GM04503 (cell line): ENCODE data around the gene MAST4.
"Not testable (repeated sequence)": the region's sequence is repeated elsewhere in the genome, so short reads cannot be mapped to it uniquely, and the experiment has no call there.

Experiments used
- DNase-seq: peaks from one replicate; pipeline ENCODE4 v3.0.0-alpha.2; 2012; ENCODE audit warnings: low read depth

Gene MAST4

DNA sequence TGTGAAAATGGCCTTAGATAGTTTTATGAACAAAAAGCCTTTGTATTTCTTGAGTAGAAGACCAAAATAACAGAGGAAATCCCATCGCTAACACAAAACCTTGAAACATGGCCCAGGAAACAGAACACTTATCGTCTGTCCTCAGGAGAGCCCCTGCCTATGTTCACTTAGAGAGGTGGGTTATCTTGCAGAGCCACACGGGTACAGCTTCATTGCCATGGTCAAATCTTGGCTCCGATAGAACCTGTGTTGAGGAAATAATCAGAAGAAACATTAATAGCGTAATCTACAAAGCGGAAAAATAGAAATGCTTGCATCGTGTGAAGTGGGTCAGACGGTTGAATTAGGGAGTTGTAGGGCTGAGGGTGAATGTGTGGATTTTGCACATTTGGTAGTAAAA is 216.1 kb downstream of the MAST4 start:
- DNase-seq: no peak

DNA sequence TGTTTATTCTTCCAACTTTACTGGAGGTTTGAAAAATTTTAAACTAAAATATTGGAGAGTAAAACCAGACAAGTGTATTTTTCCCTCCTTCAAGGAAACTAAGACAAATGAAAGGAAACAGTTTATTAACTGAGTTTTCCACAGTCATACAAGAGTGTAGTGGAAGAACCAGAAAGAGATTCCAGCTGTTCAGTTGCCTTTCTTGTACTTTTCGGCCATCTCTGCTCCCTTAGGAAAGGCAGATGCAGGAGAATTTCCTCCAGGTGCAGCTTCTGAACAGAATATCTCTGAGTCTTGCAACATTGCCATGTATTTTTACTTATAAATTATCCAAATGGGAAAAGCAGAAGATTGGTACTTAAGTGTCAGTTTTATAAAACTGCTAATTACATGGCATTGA is 217.1 kb downstream of the MAST4 start:
- DNase-seq: no peak

DNA sequence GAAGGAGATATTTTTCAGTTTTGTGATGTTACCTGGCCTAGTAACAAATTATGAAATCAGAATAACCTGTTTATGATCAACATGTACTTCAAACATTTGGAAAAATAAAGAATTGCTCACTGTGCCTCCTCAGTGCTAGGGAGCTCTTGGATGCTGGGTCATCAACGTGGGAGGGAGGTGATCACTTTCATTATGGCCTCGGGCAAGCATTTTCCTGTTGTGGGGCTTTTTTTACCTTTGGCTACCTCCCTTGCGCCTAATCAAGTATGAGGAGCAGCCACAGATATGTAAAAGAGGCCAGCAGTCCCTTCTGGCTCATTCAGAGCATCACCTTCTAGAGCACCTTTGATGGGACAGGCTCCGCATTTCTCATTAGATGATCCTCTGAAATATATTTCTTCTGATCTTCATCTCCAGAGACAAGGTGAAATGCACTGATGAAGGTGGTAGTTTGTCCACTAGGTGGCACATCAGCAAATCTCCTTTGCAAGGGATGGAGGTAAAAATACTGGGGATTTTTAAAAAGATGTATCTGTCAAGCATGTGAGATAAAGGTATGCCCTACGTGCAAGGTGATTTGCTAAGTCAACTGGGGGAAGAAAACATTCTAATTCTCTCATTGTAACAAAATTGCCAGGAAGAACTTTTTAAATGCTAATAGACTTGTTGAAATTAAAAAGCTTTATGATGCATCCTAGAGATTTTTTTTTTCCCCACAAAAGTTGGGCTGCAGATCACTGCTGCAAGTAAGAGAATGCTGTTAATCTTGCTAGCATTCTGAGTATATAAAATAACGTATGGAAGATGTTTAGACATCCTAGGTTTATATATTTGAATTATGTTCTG is 218.2 kb downstream of the MAST4 start:
- no peak for DNase-seq

- DNase-seq: no peak
Measured at GRCh38 chr5:66818304-66818934, 222.2 kb downstream of the MAST4 start.

GRCh38 chr5:66818935-66819328 is 222.7 kb downstream of the MAST4 start:
- DNase-seq: no peak

- no peak for DNase-seq
Measured at GRCh38 chr5:66820630-66821207, 224.5 kb downstream of the MAST4 start.

DNA sequence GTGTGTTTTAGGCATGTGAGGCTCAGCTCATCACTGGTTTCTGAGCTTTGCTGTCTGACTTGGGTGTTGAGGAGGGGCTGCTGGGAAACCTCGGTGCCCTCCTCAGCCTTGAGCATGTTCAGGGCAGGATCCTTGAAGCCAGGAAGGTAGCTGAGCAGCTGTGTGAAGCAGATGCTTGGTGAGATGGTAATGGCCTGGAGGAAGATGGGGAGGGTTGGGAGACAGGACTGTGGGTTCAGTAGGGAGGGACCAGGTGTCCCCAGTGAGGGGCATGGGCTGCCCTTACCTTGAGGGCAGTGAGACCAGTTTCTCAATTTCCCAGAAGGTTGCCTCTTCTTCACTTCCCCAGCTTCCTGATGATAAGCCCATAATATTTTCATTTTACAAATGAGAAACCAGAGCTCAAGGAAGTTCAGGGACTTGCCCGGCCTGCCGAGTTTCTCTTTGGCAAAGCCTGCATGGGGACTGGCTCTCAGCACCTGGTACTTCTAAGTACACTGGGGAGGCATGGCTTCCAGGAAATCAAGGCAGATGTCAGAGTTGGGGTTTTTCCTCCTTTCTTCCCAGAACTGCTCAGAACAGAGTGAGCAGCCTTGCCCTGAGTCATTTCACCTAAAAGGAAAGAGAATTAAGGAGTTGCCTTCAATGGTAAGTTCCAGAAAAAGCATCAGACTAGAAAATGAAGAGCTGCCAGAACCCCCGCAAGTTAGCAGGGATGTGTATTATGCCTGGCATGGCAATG is 225.7 kb downstream of the MAST4 start:
- DNase-seq: no peak

GRCh38 chr5:66822906-66823305 is 226.7 kb downstream of the MAST4 start:
- not testable (repeated sequence) for DNase-seq

- no peak for DNase-seq
Measured at GRCh38 chr5:66824476-66824875, 228.3 kb downstream of the MAST4 start.

DNA sequence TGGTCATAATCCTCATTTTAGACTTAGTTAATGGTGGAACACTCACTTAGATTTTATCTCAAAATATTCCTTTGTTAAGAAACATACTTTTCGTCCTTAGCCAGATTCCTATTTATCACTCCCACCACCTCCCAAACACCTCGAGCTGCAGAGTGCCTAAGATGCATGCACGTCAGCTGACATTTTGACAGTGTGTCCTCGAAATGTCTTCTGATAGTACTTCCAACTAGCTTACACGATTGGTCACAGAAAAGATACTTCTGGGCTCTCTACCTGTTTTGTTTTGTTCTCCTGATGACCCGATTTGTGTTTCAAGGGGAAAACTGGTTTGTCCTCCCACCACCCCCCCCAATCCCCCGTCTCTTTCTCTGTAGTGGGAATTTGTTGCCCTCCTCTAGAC is 230.1 kb downstream of the MAST4 start:
- DNase-seq: no peak

- DNase-seq: no peak
Measured at GRCh38 chr5:66826696-66827095, 230.5 kb downstream of the MAST4 start.

DNA sequence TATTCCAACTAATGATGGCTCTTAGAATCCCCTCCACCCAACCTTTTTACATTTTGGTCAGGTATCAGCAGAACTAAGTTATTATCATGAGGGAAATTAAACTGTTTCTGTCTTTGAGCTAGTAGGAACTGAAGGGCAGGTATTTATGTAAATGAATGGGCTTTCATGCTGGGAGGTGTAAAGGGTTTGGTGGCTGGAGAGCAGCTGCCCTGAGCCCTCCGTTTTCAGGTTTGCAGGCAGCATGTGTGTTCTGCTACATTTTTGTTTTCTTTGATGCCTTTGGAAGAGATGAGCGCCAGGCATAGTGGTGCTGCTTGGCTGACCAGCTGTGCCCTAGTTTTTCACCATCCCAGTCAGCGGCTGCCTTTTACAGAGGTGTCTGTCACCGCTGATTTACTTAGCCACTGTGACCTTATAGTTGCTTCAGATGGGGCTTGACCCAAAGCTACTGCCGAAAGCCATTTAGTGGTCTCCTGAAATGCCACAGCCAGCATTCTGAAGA is 231.9 kb downstream of the MAST4 start:
- no peak for DNase-seq

GRCh38 chr5:66828548-66829357 is 232.6 kb downstream of the MAST4 start:
- no peak for DNase-seq

DNA sequence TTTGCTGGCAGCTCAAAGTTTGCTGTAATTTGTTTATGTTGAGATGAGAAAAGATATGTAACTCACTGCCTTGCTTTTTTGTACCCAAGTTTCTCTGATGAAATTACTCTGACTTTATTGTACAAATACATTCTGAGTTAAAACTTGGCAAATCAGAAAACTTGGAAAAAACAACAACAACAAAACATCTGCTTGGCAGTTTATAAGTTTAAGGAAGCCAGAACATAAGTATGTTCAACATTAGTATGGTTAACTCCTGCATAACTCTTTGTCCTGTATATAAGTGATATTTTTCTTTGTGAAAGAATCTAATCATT is 233.1 kb downstream of the MAST4 start:
- DNase-seq: no peak

DNA sequence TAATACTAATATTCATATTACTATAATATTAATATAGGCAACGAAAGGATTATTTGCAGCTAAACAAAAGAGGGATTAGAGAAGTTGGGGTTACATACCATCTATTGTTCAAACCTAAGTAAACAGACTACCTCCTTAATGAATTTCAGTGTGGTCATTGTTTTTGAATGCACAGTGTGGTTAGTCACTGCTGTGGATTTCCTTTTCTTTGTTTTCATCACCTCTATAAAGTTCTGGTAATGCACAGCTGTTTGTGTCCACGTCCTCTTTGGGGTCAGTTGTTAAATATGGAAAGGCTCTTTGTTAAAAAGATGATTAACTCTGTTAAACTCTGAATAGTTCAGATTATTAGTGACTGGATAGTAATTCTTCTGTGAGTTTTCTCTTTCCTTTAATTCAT is 233.6 kb downstream of the MAST4 start:
- no peak for DNase-seq

DNA sequence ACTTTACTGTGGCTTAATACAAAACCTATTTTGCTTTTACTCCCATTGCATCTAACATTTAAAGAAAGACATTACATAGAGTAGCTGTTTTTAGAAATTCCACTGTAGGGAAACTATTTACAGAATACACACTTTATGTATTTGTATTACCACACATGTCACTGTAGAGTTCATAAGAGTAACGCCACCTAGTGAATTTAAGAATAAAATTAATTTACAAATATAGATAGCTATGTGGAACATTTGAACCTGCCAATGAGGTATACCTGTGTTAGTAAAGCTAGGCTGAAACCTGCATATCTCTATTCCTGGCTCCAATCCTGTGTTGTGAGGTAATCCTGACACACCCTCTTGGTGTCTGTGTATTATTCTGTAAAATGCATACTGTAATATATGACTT is 234.4 kb downstream of the MAST4 start:
- DNase-seq: no peak

GRCh38 chr5:66839636-66840185 is 243.5 kb downstream of the MAST4 start:
- DNase-seq: no peak

- DNase-seq: no peak
Measured at GRCh38 chr5:66840511-66841013, 244.4 kb downstream of the MAST4 start.

GRCh38 chr5:66841264-66841663 is 245.1 kb downstream of the MAST4 start:
- DNase-seq: no peak

DNA sequence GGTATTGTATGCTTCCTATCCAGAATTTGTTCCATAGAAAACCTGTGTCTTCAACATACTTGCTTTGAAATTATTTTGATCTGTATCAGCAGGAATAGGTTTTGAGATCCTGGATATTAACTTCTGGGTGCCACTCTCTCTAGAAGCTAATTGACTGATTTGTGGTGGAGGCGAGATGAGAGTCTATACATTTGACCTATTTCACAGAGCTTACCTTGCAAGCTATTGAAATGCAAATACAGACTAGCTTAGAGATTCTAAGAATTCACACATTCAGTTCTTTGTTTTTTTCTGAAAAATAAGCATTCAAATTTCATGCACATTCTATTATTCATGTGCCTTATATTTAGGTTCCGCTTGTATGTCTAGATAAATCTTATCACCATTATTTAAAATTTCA is 246.3 kb downstream of the MAST4 start:
- DNase-seq: no peak

DNA sequence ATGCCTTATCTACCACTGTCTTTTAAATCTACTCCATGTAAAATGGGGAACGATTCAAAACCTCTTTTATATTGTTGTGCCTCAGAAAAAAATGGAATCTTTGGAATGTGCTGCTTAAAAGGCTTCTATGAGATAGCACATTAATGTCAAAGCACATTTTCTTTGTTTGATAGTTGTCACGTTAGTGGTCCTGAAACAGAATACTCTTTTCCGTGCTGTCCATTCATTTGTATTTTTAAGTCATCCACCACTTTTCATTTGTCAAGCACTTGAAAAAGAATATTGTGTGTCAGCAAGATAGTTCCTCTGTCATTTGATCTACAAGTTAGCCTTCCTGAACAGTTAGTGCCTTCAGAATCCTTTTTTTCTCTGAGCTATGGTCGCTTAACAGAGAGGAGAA is 246.9 kb downstream of the MAST4 start:
- DNase-seq: no peak
